Endometrial microvascular endothelial cells (primary cell): ENCODE data around the gene SGMS2. TPM values are rescaled to one million over a fixed set of nuclear protein-coding genes. Genes with fewer than 3 reads are reported as not detected.
"Not testable (repeated sequence)": the region's sequence is repeated elsewhere in the genome, so short reads cannot be mapped to it uniquely, and the experiment has no call there.

Experiments
- in situ Hi-C: cut with HindIII; loops from 2 replicates; pipeline ENCODE4 v1.10.0; 2017; ENCODE audit warnings: low sequenced_read_pairs, low pct_unique_long_range_greater_than_20kb; ENCODE audit errors: inconsistent ontology term
- total RNA-seq: library from RNA; depleted of rRNA; stranded (reverse); fragments of >200 nt; gene quantifications from one replicate; pipeline ENCODE4 v1.2.3, GENCODE V29; 2015; ENCODE audit errors: inconsistent ontology term

The SGMS2 gene
- total RNA-seq, 1 donor from 2014 or later = 84.4 TPM

DNA sequence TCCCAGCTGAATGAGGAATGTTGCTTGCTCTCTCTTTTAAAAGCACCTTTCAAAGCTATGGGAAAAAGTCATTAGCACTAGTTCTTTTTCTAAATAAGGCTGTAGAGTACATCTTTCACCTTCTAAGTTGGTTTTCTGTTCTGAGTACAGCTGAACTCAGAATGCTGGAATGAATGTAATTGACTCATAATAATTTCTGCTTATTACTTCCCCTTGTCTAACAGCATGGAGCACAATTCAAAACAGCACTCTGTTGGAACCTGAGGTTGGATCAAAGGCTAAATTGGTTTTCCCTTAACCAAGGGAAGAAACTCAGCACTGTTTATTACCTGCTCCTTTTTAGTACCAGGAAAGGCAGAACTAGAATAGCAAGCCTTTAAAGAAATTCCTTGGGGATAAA lies 73.1 kb downstream of the SGMS2 start:
- in situ Hi-C loops = no loop called here

DNA sequence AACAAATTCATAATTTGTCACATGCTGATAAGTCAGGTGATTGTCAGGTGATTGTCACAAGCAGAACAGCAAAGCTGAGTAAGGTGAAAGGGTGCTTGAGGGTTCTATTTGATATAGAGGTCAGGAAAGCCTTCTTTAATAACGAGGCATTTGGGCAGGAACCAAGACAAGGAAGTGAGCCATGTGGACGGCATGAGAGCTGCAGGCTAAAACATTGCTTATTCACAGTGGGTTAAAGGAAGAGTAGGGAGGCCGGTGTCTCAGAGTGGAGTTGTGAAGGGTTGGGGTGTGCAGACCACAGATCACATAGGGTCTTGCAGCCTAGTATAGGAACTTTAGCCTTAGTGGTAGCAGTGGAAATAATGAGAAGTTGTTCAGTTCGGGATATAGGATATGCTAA lies 75.3 kb downstream of the SGMS2 start:
- in situ Hi-C loops = no loop called here

DNA sequence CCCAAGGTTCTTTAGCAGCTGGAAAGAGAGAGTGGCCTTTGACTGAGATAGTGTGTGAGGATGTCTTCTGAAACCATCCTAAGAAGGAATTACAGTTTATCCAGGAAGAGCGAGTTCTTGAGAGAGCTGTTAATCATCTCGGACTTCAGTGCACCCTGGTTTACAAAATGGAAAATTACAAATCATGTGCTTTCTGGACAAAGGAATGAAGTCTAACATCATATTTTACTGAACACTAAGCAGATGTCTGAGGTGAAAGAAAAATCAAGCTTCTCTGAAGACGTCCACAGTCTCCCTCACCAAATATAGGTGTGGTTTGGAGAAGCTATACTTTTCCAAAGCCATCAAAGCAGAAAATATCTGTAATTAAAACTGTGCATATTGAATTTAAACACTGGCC lies 75.8 kb downstream of the SGMS2 start:
- in situ Hi-C loops = no loop called here

DNA sequence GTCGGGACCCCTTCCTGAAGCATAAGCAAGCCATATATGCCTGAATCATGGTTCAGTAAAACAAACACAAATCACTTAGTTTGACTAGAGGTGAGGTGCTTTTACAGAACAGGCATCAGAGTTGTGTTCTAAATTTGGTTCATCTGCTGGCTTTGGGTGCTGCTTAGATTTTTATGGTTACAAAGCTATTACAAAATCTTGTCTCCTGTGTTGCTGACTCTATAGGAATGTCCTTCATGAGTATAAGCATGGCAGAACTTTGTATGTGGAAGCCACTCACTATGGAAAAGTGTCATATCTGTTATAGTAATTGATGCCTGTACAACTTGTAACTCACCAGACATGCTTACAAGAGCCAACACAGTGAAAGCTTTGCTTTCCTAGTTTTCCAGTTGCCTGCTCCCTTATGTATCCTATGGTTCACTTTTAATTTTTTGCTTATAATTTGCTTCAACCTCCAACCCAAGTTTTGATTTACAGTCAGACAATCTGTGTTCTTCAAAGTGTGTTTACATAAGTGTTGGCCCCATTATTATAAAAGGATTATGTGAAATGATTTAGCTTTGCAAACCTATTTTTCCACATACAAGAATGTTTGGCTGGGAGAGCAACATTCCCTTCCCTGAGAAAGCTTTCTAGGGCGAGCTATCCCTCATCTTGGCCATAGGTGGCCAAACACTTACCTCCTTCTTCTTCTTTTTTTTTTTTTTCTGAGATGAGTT lies 76.6 kb downstream of the SGMS2 start:
- in situ Hi-C loops = no loop called here

DNA sequence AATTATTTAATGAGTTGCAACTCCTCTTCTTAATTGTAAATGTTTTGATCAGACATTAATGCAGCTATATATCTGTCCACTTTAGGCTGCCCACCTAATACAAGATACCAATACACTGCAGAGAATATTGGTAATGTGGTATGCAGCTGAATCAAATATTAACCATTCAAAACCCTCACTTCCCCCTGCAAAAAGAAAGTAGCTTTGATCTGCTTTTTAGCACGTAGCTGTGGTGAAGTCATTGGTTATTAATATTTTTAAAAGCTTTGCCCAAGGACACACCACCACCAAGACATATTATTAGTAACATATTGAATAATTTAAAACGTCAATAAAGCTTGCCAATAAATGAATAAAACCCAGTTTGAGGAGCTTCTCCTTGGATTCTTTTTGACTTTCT lies 78.0 kb downstream of the SGMS2 start:
- in situ Hi-C loops = no loop called here

DNA sequence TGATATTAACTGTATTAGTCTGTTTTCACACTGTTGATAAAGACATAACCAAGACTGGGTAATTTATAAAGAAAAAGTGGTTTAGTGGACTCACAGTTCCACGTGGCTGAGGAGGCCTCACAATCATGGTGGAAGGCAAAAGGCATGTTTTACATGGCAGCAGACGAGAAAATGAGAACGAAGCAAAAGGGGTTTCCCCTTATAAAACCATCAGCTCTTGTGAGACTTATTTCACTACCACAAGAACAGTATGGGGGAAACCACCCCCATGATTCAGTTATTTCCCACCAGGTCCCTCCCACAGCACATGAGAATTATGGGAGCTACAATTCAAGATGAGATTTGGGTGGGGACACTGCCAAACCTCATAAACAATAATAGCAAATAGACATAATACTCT lies 80.3 kb downstream of the SGMS2 start:
- in situ Hi-C loops = not testable (repeated sequence)

DNA sequence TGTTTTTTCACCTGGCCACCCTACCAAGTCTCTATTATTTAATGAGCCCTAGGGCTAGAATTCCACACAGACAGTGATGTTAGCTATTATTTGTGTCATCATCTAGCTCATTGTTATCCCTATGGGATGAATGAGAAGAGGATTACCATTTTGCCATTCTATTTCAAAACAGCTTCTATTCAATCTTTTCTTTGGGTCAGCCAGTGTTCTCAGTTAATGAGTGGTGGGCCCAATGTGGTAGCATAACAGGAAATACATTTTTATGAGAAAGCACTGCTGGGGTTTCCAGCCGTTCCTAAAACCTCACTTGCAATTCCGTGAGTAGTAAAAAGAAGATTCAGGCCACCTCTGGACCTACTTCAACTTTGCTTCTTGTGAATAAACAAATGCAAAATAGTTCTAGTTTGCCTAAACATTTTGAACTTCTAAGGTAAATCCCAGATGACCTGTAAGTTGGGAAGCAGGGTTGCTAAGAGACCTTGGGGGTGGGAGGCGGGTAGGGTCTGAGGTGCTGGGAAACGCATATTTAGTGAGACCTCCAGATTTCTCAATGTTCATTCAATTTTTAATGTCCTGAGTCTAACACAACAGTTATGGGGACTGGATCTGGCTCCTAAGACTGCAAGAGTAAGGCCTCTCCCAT lies 81.8 kb downstream of the SGMS2 start:
- in situ Hi-C loops = no loop called here

DNA sequence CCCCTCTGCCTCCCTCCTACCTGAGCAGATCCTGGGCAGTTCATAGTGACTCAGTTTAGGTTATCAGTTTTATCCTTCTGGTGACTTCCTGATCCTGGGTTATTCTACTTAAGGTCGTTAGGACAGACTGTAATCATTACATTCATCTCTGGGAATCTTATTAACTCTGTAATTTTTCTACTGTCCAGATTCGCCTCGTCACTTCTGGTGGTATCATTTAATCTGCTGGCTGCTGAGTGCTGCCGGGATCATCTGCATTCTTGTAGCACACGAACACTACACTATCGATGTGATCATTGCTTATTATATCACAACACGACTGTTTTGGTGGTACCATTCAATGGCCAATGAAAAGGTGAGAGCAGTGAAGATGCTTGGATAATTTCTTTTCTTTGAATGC lies 83.6 kb downstream of the SGMS2 start:
- in situ Hi-C loops = no loop called here

DNA sequence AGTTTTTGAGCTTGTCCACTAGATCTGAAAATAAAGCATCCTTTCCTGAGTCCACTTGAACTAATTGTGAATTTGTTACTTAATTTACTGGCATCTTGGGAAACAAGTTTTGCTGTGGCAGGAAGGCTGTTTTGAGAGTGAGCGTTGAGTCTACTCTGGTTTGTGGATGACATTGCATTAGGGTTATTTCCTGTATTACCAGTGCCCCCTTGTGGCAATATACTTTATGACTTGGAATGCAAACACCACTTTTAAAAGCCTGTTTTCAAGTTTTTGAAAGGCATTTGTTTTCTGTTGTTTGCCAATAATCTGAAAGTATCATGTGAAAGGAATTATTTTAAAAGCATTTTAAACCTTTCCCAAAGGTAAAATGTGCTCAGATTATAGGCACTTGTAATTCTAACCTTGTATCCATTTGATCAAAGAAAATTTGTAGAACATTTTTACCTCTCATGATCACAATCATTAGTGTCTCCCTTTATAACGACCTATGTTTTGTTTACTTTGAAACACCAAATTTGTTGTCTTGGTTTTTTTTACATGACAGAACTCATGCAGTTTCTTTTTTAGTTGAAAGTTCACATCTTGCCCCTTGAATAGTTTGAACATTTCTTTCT lies 88.7 kb downstream of the SGMS2 start:
- in situ Hi-C loops = no loop called here

DNA sequence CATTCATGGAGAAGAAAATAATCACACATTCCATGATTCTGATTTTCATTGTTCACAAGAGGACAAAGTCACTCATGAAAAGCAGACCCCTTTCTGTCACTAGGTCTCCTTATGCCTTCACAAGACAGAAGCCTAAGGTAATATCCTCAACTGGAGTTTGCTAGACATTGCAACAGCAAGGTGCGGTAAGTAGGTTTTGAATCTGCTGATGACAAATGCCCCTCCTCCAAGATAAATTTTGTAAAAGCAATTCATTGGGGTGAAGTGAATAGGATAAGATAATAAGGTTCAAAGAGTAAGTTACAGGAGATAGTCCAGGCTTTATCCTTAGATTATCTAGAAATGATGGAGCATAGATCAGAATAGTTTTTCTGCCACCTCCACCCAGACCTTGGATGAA lies 90.5 kb downstream of the SGMS2 start:
- in situ Hi-C loops = no loop called here

DNA sequence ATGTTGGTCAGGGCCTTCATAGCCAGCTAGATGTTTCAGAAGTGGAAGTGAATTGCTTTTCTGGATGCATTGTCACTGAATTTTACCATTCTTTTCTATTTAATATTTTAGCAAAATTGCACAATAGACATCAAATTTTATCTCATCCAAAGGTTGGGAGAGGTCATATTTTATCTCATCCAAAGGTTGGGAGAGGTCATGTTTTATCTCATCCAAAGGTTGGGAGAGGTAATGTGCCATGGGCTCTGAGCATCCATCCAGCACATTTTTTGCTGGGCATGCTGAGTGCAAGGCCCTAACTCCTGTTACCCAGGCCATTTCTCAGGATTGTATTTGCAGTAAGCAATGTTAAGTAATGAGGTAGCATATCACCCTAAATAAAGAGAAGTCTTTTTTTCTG lies 91.9 kb downstream of the SGMS2 start:
- in situ Hi-C loops = no loop called here

DNA sequence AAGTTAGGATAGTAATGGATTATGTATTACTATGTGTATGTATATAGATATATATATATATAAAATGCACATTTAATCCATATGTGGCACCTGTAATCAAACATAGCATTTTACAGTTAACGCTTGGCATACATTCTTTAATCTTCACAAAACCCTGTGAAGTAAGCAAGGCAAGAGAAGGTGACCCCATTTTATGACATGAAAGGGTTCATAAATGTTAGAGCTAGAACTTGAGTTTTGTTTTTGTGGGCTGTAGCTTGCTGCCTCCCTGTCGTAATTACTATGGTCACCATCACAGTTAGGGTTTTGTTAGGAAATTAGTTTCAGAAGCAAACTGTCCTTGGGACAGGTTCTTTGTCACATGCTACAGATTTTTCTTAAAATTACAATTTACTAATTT lies 92.8 kb downstream of the SGMS2 start:
- in situ Hi-C loops = no loop called here

DNA sequence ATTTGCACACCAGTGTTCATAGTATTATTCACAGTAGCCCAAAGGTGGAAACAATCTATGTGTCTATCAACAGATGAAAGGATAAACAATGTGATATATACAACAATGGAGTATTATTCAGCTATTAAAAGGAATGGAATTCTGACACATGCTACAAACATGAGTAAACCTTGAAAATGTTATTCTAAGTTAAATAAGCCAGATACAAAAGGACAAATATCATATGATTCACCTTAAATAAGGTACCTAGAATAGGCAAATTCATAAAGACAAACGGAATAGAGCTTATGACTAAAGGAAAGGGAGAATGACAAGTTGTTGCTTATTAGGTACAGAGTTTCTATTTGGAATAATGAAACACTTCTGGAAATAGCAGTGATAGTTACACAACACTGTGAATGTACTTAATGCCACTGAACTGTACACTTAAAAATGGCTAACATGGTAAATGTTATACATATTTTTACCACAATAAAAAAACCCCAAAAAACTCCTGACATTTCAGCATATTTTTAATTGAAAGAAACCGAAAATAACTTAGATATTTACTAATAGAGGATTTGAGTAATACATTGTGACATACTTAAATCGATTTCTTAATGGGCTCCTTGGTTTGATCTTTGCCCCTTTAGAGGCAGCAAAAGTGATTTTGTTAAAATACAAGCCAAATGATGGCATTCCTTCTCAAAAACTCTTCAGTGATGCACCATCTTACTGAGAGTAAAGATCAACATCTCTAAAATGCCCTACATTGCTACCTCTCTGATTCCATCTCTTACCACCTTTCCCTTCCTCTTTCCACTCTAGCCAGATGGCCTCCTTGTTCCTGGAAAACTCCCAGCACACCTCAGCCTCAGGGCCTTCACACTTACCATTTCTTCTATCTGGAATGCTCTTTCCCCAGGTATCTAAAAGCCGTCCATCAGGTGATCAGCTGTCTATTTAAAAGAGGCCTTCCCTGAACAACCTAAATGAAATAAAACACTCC lies 98.0 kb downstream of the SGMS2 start:
- in situ Hi-C loops = no loop called here

DNA sequence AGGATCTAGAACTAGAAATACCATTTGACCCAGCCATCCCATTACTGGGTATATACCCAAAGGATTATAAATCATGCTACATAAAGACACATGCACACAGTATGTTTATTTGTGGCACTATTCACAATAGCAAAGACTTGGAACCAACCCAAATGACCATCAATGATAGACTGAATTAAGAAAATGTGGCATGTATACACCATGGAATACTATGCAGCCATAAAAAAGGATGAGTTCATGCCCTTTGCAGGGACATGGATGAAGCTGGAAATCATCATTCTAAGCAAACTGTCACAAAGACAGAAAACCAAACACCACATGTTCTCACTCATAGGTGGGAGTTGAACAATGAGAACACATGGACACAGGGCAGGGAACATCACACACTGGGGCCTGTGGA lies 101.0 kb downstream of the SGMS2 start:
- in situ Hi-C loops = not testable (repeated sequence)

DNA sequence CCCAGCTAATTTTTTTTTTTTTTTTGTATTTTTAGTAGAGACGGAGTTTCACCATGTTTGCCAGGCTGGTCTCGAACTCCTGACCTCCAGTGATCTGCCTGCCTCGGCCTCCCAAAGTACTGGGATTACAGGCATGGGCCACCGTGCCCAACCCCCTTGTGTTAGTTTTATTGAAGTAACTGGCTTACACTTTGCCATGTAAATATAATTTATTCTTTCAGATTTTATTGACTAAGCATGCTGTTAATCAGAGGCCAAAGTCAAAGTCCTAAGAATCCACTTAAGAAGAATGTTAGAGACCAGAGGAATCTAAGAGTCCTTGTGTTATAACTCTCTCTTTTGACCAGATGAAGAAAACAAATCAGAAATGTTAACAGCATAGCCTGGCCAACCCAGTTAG lies 102.1 kb downstream of the SGMS2 start:
- in situ Hi-C loops = not testable (repeated sequence)

DNA sequence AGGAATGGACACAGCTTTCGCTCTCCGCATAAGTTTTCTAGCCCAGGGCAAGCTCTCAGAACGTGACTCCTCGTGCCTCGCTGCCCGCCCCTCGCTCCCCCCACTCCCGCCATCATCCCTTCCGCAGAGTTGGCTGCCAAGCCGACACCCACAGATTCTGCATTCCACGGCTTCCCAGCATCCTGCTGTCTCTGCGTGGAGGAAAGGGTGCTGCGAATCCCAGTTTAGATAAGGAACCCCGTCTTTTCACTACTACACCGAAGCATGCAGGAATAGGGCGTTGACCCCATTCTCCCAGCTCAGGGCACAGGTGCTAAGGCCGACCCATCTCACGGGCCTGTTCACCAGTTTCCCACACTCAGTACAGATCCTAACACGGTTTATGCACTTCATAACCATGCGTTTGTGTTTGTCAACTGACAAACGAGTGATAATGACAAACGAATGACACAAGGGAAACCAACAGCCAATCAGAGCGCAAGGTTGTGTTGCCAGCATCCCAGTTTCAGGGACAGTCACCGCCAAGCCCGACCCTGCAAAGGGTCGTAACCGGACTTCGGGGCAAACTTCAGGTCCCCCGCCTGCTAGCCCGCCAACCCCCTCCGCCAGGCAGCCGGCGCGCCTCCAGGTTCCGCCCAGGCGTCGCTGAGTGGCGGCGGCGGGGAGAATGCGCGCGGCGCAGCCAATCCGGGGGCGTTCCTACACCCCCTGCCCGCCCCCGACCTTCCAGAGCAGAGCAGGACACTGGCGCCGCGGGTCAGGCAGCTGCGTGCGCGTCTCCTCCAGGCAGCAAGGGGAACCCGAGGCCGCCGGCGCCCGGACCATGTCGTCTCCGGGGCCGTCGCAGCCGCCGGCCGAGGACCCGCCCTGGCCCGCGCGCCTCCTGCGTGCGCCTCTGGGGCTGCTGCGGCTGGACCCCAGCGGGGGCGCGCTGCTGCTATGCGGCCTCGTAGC lies 106.4 kb downstream of the SGMS2 start, which contains the start of gene CYP2U1:
Gene CYP2U1, plus strand, starts transcription at position 729 of the 954 bp plus-strand sequence. Its CDS starts 95 bp downstream, at position 824.
- in situ Hi-C loops = no loop called here

DNA sequence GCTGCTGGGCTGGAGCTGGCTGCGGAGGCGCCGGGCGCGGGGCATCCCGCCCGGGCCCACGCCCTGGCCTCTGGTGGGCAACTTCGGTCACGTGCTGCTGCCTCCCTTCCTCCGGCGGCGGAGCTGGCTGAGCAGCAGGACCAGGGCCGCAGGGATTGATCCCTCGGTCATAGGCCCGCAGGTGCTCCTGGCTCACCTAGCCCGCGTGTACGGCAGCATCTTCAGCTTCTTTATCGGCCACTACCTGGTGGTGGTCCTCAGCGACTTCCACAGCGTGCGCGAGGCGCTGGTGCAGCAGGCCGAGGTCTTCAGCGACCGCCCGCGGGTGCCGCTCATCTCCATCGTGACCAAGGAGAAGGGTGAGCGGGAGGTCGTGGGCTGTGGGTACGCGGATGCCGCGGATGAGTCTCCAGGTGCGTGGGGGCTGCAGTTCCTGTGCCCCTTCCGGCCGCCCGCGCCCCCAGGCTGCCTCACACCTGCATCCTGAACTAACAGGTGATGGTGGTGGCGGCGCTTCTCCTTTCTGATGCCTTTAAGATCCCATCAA lies 107.1 kb downstream of the SGMS2 start:
- in situ Hi-C loops = no loop called here

DNA sequence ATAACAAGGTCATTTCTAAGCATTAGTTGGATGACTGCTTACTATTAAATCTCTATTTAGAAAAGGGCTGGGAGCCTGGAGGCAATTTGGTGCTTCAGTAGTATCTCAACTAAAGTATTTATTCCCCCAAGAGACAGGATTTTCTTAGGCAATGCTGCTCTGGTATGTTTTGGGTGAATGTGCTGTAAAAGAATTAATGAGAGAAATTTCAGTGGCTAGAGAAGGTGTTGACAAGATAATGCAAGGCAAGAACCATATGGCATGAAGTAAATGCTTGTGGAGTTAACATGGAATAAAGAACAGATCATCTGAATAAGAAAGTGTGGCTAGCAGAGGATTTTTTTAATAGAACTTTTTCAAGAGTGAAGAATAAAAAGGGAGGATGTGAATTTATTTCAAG lies 110.5 kb downstream of the SGMS2 start:
- in situ Hi-C loops = no loop called here
